HG03520 (cell line): Measurements from ENCODE around the gene GCKR.
"Not testable (repeated sequence)": the region's sequence is repeated elsewhere in the genome, so short reads cannot be mapped to it uniquely, and the experiment has no call there.

Experiments
- ATAC-seq: cut with Tn5 transposase; IDR thresholded peaks from one replicate; pipeline ENCODE4 v1.9.1; 2021; ENCODE audit warnings: mild to moderate bottlenecking, moderate library complexity; ENCODE audit not compliant: unreplicated experiment

Gene GCKR

DNA sequence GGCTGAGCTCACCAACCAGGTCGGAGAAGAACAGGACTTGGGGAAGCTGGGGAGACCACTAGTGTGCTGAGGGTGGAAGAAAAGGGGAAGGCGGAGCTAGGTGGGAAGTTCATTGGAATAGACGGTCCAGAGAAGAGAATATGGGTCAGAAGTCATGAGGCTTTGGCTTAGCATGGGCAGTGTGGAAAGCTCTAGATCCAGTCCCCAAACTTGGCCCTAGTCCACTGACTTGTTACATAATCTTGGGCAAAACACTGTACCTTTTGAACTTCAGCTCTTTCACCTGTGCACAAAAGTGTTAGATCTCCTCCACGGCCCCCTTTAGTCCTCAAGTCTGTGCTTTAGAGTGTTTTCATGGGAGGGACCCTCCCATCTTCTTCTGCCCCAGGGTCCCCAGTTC is 10.7 kb downstream of the GCKR start:
- no peak for ATAC-seq

DNA sequence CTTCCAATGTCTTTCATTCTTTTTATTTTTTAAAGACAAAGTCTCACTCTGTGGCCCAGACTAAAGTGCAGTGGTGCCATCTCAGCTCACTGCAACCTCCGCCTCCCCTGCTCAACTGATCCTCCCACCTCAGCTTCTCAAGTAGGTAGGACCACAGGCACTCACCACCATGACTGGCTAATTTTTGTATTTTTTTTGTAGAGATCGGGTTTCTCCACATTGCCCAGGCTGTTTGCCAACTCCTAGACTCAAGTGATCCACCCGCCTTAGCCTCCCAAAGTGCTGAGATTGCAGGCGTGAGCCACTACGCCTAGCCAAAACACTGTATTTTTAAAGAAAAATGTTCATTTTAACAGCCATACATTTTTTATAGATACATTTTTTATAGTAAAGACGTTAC is 12.7 kb downstream of the GCKR start:
- no peak for ATAC-seq

DNA sequence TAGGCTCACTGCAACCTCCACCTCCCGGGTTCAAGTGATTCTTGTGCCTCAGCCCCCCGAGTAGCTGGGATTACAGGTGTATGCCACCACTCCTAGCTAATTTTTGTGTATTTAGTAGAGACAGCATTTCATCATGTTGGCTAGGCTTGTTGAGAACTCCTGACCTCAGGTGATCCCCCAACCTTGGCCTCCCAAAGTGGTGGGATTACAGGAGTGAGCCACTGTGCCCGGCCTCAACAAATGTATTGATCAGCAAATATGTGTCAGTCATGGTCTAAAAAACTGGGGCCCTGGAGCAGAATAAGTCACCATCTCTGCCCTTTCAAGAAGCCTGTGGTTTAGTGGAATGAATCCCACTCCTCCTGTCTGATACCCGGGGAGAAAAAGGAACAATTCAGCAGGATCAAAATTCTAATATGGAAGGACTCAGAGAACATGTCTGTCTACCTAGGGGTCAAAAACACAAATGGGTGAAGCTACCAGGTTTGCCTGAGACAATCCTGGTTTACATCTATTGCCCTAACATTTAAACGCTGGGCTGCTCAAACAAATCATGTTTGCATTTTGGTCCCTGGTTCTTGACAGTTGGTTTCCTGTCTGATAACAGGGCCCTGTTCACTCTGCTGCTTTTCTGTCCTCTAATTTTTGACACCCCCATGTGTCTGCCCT is 21.6 kb downstream of the GCKR start:
- ATAC-seq, result no peak

DNA sequence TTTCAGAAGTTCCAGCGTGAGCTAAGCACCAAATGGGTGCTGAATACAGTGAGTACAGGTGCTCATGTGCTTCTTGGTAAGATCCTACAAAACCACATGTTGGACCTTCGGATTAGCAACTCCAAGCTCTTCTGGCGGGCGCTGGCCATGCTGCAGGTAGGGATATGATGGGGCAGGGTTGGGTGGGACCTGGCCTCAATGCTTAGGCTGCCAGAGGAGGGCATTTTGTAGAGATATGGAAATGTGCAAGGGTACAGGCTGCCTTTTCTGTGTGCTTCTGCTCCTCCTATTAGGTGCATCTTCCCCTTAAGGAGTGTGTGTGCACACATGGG is 22.1 kb downstream of the GCKR start:
- no peak for ATAC-seq

DNA sequence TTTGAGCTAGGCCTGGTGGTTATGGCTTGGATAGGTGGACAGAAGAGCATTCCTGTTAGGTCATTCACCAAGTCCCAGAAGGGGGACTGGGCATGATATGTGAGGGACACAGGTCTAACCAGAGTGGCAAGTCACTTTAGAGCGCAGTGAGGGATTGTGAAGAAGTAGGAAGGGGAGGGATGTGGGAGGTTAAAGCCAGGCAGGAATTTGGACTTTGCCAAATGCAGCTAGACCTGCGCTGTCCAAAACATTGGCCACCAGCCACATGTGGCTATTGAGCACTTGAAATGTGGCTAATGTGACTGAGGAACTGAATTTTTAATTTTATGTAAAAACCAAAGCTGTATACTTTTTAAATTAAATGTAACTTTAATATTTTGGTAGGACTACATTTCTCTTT is 23.7 kb downstream of the GCKR start:
- no peak for ATAC-seq

DNA sequence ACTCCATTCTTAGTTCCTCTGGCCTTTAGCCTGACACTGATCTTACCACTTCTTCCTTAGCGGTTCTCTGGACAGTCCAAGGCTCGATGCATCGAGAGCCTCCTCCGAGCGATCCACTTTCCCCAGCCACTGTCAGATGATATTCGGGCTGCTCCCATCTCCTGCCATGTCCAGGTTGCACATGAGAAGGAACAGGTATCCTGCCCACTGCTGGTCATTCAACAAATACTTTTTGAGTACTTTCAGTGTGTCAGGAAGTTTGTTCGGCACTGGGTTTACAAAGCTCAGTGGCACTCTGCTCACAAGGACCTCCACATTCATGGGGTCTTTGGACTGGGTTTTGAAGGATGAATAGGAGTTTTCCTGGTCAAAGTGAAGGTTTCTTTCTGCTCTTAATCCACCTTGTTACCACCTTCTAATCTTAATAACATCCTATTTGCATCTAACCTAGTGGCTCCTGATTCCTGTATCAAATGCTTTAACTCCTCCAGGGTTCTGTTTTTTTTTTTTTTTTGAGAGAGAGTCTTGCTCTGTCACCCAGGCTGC is 25.8 kb downstream of the GCKR start:
- ATAC-seq, result no peak

DNA sequence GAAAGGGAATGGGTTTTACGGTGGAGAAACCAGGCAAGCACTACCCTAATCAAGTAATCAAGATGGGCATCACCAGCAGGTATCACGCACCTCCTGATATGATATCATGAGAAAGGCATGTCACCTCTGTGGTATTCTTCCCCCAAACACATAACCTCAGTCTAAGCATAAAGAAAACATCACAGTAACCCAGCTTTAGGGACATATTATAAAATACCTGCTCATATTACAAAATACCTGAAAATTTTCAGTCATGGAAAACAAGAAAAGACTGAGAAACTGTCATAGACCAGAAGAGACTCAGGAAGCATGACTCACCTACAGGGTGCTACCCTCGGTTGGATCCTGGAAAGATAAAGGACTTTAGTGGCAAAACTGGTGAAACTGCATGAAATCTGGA is 30.5 kb downstream of the GCKR start:
- ATAC-seq, result no peak

DNA sequence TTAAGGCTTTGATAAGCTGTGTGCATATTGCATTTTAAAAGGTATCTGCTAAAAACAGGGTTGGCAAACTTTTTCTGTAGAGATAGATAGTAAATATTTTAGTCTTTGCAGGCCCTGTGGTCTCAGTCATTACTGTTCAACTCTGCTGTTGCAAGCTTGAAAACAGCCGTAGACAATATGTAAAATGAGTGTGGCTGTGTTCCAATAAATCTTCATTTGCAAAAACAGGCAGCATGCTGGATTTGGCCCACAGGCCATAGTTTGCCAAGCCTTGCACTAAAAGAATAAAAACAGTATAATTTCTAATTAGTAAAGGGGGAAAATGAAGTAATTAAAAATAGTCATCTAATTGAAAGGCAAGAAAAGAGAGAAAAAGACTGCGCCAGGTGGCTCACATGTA is 35.3 kb downstream of the GCKR start:
- ATAC-seq, result no peak

DNA sequence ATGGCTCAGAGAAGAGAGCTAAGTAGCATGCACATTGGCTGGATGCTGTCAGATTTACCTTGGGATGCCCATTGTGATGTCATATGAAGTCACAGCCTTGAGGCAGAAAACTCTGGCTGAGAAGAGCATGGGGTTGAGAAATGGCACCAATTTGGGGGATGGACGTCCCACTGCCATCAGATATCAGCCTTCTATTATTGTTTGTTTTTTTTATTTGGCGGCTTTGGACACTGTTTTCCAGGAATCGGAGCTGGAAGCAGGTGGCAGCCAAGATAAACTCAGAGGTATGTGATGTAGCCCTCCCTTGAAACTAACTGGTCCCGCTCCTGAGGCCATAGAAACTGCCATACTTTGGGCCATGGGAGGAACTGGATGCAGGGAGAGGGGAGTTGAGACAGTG is 40.6 kb downstream of the GCKR start:
- no peak for ATAC-seq

DNA sequence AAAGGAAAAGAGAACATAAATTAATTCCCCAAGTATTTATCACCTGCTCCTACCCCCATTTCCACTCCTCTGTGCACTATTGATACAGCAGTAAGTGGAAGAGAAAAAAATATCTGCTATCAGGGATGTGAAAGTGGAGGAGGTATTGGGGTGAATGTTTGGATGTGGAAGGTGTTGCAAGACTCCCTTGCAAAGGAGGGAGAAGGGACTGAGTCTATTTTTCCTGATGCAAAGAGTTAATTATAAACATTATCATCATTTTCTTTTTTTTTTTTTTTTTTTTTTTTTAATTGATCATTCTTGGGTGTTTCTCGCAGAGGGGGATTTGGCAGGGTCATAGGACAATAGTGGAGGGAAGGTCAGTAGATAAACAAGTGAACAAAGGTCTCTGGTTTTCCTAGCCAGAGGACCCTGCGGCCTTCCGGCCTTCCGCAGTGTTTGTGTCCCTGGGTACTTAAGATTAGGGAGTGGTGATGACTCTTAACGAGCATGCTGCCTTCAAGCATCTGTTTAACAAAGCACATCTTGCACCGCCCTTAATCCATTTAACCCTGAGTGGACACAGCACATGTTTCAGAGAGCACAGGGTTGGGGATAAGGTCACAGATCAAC is 42.3 kb downstream of the GCKR start:
- ATAC-seq, result not testable (repeated sequence)

DNA sequence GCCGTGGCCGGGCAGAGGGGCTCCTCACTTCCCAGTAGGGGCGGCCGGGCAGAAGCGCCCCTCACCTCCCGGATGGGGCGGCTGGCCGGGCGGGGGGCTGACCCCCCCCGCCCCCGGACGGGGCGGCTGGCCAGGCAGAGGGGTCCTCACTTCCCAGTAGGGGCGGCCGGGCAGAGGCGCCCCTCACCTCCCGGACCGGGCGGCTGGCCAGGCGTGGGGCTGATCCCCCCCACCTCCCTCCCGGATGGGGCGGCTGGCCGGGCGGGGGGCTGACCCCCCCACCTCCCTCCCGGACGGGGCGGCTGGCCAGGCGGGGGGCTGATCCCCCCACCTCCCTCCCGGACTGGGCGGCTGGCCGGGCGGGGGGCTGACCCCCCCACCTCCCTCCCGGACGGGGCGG is 43.0 kb downstream of the GCKR start:
- ATAC-seq, result not testable (repeated sequence)

DNA sequence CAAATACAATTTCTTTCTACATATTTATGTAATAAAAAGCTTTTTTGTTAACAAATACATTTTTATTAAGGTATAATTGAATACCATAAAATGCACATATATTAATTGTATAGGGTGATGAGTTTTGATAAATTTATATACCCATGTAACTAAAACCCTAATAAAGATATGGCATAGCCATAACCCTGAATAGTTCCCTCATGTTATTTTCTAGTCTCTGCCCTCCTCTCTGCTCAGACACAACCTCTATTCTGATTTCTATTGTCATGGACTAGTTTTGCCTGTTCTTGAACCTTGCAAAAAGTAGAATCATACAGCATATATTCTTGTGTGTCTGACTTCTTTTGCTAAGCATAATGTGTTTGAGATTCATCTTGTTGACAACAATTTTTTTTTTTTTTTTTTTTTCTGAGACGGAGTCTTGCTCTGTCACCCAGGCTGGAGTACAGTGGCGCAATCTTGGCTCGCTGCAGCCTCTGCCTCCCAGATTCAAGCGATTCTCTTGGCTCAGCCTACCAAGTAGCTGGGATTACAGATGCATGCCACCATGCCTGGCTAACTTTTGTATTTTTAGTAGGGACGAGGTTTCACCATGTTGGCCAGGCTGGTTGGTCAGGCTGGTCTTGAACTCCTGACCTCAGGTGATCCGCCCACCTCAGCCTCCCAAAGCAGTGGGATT is 47.6 kb downstream of the GCKR start:
- no peak for ATAC-seq

DNA sequence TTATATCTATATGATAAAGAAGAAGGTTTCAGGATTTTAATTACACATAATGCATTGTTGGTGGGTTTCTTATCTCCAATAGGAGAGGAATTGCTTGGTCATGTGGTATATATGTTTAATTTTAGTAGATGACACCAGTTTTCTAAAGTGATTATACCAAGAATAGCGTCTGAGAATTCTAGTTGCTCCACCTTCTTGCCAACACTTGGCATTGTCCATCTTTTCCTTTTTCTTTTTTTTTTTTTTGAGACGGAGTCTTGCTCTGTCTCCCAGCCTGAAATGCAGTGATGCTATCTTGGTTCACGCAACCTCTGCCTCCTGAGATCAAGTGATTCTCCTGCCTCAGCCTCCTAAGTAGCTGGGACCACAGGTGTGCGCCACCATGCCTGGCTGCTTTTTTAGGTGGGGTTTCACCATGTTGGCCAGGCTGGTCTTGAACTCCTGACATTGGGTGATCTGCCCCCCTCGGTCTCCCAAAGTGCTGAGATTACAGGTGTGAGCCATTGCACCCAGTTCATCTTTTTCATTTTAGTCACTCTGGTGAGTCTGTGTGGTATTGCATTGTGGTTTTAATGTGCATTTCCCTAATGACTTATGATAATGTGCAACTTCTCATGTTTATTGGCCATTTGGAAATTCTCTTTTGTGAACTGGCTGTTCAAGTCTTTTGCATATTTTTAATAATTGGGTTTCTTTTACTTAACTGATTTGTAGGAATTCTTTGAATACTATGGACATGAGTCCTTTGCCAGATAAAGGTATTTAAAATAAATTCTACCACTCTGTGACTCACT is 48.9 kb downstream of the GCKR start:
- no peak for ATAC-seq

DNA sequence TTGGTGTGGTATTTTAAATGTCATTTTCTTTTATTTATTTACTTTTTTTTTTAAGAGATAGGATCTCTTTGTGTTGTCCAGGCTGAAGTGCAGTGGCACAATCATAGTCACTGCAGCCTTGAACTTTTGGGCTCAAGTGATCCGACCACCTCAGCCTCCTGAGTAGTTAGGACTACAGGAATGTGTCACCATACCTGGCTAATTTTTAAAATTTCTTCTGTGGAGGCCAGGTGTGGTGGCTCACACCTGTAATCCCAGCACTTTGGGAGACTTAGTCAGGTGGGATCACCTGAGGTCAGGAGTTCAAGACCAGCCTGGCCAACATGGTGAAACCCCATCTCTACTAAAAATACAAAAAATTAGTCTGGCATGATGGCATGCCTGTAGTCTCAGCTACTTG is 52.7 kb downstream of the GCKR start:
- no peak for ATAC-seq

DNA sequence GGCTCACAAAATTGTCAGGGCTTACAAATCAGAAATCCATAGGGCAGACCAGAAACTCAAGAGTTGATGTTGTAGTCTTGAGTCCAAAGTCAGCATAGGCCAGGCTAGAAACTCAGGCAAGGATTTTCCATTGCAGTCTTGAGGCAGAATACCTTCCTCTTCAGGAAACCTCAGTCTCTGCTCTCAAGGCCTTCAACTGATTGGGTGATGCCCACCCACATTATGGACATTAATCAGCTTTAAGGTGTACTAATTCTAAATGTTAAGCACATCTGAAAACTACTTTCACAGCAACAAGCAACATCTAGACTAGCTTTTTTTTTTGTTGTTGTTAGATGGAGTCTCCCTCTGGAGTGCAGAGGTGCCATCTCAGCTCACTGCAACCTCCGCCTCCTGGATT is 54.9 kb downstream of the GCKR start:
- no peak for ATAC-seq

DNA sequence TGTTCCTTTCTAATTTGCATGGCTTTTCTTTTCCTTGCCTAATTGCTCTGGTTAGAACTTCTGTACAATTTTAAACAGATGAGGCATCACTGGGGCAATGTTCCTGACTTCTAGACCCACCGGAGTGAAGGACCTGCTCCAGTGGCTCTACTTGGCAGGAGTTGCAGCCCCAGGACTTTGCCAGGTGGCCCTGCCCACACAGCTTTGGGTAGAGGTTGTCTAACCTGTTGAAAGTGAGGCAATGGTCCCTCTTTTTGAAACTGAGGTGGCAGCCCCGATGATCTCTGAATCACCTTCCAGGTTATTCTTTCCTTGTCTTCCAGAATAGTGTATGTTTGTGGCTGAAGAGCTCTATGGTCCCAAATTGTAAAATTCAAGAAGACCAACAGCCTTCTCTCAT is 56.3 kb downstream of the GCKR start:
- ATAC-seq, result no peak

DNA sequence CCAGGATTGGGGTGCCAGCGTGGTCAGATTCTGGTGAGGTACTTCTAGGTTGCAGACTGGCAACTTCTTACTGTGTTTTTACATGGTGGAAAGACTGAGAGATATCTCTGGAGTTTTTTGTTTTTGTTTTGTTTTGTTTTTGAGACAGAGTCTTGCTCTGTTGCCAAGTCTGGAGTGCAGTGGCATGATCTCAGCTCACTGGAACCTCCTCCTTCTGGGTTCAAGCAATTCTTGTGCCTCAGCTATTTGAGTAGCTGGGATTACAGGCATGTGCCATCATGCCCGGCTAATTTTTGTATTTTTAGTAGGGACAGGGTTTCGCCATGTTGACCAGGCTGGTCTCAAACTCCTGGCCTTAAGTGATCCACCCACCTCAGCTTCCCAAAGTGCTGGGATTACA is 57.8 kb downstream of the GCKR start:
- not testable (repeated sequence) for ATAC-seq

DNA sequence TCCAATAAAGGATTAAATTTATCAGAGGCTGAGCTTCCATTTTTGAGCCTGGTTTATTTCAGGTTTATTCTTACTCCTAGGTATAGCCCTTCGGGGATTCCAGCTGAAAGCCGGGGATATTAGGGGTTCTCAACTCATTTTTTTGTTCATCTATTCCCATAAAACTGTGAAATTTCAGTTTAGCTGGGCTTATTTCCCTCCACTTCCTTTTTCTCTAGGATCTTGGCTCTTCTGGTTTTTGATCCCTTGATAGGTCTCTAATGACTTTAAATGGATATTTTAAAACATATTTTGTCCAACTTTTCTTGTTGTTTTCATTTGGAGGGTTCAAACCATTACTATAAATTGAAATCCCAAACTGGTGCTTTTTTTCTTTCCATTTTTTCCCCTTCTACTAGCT is 62.6 kb downstream of the GCKR start:
- no peak for ATAC-seq

DNA sequence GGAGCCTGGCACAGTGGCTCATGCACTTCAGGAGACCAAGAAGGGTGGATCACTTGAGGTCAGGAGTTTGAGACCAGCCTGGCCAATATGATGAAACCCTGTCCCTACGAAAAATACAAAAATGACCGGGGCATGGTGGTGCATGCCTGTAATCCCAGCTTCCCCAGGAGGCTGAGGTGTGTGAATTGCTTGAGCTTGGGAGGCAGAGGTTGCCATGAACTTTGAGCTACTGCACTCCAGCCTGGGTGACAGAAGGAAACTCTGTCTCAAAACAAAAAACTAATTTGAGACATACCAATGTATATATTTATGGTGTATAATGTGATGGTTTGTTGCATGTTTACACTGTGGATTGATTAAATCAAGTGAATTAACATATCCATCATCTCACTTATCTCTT is 64.4 kb downstream of the GCKR start:
- ATAC-seq, result no peak

DNA sequence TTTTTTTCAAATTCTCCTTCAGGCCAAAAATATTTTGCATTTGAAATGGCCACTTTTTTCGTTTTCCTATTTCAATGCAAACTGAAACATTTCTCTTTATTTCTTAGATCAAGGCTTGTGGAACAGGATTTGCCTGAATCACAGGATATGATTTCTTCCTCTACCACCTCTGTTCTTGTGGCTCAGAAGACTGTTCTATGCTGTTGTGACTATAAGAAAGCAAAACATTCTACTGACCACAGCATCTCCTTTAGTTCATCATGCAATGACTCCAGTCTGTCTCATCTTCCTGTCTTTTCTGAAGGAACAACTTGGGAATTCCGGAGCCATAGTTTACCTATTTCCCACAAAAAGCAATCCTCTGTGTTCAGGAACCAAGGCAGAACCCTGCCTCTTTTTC is 70.0 kb downstream of the GCKR start:
- ATAC-seq, result no peak

DNA sequence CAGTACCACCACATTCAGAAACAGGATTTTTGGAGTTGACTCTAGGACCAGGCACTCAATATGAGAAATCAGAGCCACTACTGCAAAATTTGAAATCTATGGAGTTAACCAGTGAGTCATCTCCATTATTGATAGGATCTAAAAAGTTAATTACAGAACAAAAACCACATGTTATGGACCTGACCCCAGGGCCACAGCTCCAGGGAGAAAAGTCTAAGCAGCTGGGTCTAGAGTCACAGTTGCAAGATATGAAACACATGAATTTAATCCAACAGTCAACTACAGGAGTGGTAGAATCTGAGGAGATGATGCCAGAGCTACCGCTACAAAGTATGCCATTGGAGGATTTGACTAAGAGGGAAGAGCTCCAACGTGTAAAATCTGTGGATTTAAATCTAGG is 72.8 kb downstream of the GCKR start:
- no peak for ATAC-seq

DNA sequence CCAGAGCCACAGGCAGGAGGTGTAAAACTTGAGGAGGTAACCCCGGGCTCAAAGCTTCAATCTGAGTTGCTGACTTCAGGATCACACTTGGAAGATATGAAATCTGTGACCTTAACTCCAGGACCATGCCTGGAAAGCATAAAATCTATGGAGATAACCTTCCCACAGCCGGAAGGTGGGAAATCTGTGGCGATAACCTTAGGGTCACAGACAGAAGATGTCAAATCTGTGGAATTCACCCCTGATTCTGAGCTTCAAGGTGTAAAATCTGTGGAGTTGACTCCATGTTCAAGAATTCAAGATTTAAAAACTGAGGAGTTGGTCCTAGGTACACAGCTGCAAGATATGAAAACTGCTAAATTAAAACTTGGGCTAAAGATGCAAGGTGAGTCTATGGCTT is 74.6 kb downstream of the GCKR start:
- no peak for ATAC-seq
